Mesothelial cell of epicardium (in vitro differentiated cells): ENCODE measurements around the gene COQ8B. TPM values are rescaled to one million over a fixed set of nuclear protein-coding genes. Genes with fewer than 3 reads are reported as not detected.

Source experiments
- DNase-seq, 2 experiments: peaks; one replicate each; pipeline ENCODE4 v3.0.0; 2021; ENCODE audit warnings: low spot score in 2 of 2; ENCODE audit not compliant: unreplicated experiment in 2 of 2
- H3K27ac Mint-ChIP-seq: 2 replicates; pipeline ENCODE4 v1.8.0; 2021; ENCODE audit warnings: mixed read lengths
- H3K27me3 Mint-ChIP-seq: 2 replicates; pipeline ENCODE4 v1.8.0; 2021; ENCODE audit warnings: low read depth, mixed read lengths
- H3K36me3 Mint-ChIP-seq: 2 replicates; pipeline ENCODE4 v1.8.0; 2021; ENCODE audit warnings: mixed read lengths
- H3K4me1 Mint-ChIP-seq: 2 replicates; pipeline ENCODE4 v1.8.0; 2021; ENCODE audit warnings: mixed read lengths
- H3K4me3 Mint-ChIP-seq: 2 replicates; pipeline ENCODE4 v1.8.0; 2021; ENCODE audit warnings: mild to moderate bottlenecking, moderate library complexity, mixed read lengths
- H3K9me3 Mint-ChIP-seq: 2 replicates; pipeline ENCODE4 v1.8.0; 2021; ENCODE audit warnings: mixed read lengths
- total RNA-seq: library from RNA; stranded (reverse); gene quantifications from 3 replicates; pipeline ENCODE4 v1.2.1, GENCODE V29; 2021
- TF ChIP-seq, protein P1 (sequence below): fragments of 200-600 bp; sonication (generic); IDR thresholded peaks from one replicate; pipeline ENCODE4 v1.5.0; 2021; ENCODE audit warnings: antibody characterized with exemption; ENCODE audit not compliant: unreplicated experiment

The COQ8B gene
- total RNA-seq, 1 donor from 2014 or later: 58.3 TPM

DNA sequence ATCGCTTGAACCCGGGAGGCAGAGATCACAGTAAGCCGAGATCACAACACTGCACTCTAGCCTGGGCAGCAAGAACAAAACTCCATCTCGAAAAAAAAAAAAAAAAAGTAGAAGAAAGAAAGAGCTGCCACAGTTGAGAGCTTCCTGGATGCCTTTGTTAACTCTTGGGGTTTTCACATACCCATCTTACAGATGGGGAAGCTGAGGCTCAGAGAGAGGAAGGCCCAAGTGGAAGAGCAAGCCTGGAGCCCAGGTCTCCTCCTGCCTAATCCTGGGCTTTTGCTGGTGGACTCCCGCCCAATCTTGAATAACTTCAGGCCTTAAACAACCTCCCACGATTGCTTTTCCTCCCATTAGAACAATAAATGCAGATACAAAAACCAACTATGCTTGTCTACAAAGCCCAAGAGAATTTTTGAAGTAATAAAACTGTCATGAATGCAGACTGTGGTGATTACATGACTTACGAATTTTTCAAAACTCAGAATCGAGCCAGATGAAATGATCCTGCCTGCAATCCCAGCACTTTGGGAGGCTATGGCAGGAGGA, 73.9 kb downstream of the COQ8B start:
- Mint-ChIP-seq H3K4me3 (no peak overlapping the region), H3K27ac (no peak overlapping the region), H3K36me3 (no peaks in the 10 kb centered on the region), H3K9me3 (no peaks in the 10 kb centered on the region), H3K4me1 (peaks cover 24% of the 10 kb centered on the region), H3K27me3 (no peaks in the 10 kb centered on the region)
- no peak for DNase-seq
- TF ChIP-seq, protein P1, sequence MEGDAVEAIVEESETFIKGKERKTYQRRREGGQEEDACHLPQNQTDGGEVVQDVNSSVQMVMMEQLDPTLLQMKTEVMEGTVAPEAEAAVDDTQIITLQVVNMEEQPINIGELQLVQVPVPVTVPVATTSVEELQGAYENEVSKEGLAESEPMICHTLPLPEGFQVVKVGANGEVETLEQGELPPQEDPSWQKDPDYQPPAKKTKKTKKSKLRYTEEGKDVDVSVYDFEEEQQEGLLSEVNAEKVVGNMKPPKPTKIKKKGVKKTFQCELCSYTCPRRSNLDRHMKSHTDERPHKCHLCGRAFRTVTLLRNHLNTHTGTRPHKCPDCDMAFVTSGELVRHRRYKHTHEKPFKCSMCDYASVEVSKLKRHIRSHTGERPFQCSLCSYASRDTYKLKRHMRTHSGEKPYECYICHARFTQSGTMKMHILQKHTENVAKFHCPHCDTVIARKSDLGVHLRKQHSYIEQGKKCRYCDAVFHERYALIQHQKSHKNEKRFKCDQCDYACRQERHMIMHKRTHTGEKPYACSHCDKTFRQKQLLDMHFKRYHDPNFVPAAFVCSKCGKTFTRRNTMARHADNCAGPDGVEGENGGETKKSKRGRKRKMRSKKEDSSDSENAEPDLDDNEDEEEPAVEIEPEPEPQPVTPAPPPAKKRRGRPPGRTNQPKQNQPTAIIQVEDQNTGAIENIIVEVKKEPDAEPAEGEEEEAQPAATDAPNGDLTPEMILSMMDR: no peak

DNA sequence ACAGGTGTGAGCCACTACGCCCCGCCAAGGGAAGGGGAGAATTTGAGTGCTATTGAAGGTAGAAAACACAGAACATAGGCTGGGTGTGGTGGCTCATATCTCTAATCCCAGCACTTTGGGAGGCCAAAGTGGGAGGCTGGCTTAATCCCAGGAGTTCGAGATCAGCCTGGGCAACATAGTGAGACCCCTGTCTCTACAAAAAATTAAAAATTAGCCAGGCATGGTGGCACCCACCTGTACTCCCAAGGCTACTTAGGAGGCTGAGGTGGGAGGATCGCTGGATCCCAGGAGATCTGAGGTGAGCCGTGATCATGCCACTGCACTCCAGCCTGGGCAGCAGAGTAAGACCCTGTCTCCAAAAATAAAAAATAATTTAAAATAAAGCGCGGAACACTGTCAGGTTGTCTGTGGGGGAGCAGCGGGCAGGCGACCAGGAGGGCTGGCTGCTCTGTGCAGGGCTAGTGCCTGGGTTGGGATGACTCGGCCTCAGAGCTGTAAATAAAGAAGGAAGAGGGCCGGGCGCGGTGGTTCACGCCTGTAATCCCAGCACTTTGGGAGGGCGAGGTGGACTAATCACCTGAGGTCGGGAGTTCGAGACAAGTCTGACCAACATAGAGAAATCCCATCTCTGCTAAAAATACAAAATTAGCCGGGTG, 74.5 kb downstream of the COQ8B start:
- DNase-seq: no peak
- Mint-ChIP-seq H3K27me3 (no peaks in the 10 kb centered on the region), H3K36me3 (no peaks in the 10 kb centered on the region), H3K27ac (no peak overlapping the region), H3K4me3 (no peak overlapping the region), H3K4me1 (peaks cover 24% of the 10 kb centered on the region), H3K9me3 (no peaks in the 10 kb centered on the region)
- TF ChIP-seq, protein P1: no peak

Other genes starting within 250 kb of the COQ8B start
- 1.5 to 3.4 TPM (median 1.7 TPM) in 3 replicates for gene SPTBN4, start 249.9 kb downstream of the COQ8B start, total RNA-seq
- 60.9 to 65.3 TPM (median 61.6 TPM) in 3 replicates for gene SHKBP1, start 140.0 kb downstream of the COQ8B start, total RNA-seq
- gene LTBP4, start 115.5 kb downstream of the COQ8B start, total RNA-seq: 341 to 364 TPM (median 344 TPM) in 3 replicates
- 35.0 to 42.5 TPM (median 39.2 TPM) in 3 replicates for gene NUMBL, start 26.2 kb downstream of the COQ8B start, total RNA-seq
- gene ITPKC, start 226 bp upstream of the COQ8B start, total RNA-seq: 26.2 to 28.3 TPM (median 27.0 TPM) in 3 replicates
- 14.2 to 18.4 TPM (median 15.0 TPM) in 3 replicates for gene ACTMAP, start 33.6 kb upstream of the COQ8B start, total RNA-seq
- 109 to 121 TPM (median 111 TPM) in 3 replicates for gene SNRPA, start 34.3 kb upstream of the COQ8B start, total RNA-seq
- 1.2 to 2.7 TPM (median 1.4 TPM) in 3 replicates for gene MIA, start 58.6 kb upstream of the COQ8B start, total RNA-seq
- 13.2 to 15.8 TPM (median 14.5 TPM) in 3 replicates for gene RAB4B, start 61.4 kb upstream of the COQ8B start, total RNA-seq
- 107 to 109 TPM (median 108 TPM) in 3 replicates for gene EGLN2, start 82.3 kb upstream of the COQ8B start, total RNA-seq
- 0.27 to 0.40 TPM (median 0.34 TPM) in 3 replicates for gene CYP2A6, start 133.6 kb upstream of the COQ8B start, total RNA-seq
- not detected in 3 replicates for gene CYP2A7, start 165.3 kb upstream of the COQ8B start, total RNA-seq